ENCODE data around the gene POGLUT3.

POGLUT3 gene

GRCh38 chr11:108498046-108498815 is at the start of gene POGLUT3:
Gene POGLUT3, minus strand, starts transcription at chr11:108498384. Its CDS starts 18 bp downstream, at chr11:108498366.
- DNase-seq (ENCODE audit: low read depth): peak; percentile 21

GRCh38 chr11:108545909-108546501 is 47.8 kb upstream of the POGLUT3 start:
- DNase-seq (ENCODE audit: low read depth): no peak

DNA sequence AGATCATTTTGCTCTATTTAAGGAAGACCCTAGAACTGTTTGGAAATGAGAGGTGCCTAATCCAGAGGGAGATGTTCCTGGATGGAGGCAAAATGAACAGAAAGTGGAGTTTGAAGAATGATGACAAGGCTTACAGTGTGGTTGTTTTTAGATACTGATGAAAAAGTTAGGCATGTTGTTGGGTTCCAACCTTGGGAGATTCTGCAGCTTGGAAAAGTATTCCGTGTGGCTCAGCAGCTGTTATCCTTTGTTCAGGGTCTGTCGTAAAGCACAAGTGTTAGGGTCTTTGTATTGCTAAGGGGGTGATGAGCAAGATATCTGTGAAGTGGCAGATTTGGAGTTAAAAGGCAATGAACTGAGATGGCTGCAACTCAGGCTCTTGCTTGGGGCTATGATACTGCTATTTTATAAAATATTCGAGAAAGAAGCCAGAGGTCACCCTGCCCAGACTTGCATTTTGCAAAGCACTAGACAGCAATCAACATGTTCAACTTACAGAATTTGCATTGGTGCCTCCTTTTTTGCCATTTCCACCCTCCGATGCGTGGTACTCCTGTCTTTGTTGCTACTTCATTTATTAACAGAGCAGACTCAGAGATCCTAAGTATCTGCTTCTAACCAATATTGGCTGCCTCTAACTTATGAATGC is 45.3 kb upstream of the POGLUT3 start:
- DNase-seq (ENCODE audit: low read depth): no peak

GRCh38 chr11:108541531-108541930 is 43.3 kb upstream of the POGLUT3 start:
- DNase-seq (ENCODE audit: low read depth): no peak

DNA sequence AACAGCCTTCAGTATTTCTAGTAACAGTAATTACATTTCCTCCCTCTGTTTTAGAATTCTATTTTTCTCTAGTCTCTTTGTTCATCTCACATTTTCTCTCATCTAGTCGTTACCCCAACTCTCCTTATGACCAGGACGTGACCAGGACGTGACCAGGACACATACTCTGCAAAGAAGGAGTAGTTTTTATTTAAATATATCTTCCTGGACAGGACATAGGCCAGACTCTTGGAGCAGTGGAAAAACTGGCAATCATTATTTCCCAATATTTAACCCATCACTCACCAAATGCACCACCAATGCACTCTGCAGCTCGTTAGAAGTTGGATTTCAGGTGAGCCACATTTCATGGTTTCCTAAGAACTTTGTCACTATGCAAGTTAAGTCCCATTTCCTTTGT is 40.3 kb upstream of the POGLUT3 start:
- no peak for DNase-seq (ENCODE audit: low read depth)

DNA sequence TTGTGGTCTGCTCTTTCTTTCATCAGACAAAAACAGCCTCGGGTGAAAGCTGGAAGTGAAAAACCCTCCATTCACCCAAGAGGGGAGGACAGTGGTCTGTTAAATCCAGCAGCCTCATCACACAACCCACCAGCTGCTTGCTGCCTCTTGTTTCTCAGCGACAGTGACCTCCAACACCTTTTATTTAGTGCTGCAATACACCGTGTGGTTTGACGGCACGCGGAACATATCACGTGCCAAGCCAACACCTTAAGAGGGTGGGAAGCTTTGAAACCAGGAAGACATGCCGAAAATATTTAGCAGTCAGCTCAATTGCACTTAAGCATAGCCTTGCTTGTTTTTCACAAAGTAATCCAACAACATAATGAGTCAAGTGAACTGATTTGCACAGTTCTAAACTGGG is 39.8 kb upstream of the POGLUT3 start:
- no peak for DNase-seq (ENCODE audit: low read depth)

DNA sequence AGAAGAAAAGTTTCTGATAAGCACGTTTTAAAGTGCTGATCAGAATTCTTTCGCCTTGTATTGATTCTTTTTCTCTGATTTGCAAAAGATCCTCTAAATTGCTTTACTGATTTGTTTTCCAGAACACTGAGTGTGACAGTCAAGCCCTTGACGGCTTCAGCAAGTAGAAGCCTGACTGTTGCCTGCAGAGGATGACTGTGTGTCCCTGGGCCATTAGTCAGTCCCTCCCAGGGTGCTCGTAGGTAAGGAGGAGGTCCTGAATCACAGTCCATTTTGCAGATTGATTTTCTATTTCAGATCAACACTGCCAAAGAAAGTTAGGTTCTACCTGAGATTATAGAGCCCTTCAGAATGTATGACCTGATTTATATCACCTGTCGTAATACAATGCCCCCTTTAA is 38.6 kb upstream of the POGLUT3 start:
- DNase-seq (ENCODE audit: low read depth): no peak

- DNase-seq (ENCODE audit: low read depth): no peak
These were observed 37.3 kb upstream of the POGLUT3 start for GRCh38 chr11:108535384-108535955.

- no peak for DNase-seq (ENCODE audit: low read depth)
These were observed 36.2 kb upstream of the POGLUT3 start for GRCh38 chr11:108534274-108534882.

- DNase-seq (ENCODE audit: low read depth): no peak
These were observed 32.2 kb upstream of the POGLUT3 start for GRCh38 chr11:108530426-108530825.

GRCh38 chr11:108527382-108527781 is 29.2 kb upstream of the POGLUT3 start:
- DNase-seq (ENCODE audit: low read depth): no peak

DNA sequence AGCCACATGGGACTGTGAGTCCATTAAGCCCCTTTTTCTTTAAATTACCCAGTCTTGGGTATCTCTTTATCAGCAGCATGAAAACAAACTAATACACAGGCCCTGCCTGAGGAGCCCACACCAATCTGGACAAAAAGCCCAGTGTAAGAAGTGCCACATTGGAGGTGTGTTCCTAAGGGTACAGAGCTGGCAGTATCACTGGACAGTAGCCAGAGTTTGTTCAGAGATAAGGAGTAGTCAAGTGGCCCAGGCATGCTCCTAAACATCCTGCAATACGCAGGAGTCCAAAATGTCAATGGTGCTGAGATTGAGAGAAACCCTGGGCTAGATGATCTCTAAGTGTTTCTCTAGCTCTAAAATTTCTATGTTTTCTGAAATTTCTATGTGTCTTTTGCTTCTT is 27.0 kb upstream of the POGLUT3 start:
- no peak for DNase-seq (ENCODE audit: low read depth)

DNA sequence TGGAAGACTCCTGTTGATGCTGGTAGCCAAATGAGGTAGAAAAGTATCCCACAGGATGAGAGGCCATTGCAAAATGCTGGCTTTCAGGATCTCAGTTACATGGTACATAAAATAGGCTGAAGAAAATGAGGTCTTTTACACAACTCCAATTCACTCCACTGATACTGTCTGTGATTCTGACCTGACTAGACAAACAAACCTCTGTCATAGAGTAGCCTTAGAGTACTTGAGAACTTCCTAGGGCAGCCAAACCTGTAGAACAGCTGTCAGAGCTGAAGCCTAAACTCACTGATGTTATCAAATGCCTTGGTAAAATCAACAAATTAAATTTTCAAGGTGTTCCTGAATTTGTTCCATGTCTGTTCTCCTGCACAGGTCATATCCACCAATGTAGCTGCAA is 26.2 kb upstream of the POGLUT3 start:
- DNase-seq (ENCODE audit: low read depth): no peak

DNA sequence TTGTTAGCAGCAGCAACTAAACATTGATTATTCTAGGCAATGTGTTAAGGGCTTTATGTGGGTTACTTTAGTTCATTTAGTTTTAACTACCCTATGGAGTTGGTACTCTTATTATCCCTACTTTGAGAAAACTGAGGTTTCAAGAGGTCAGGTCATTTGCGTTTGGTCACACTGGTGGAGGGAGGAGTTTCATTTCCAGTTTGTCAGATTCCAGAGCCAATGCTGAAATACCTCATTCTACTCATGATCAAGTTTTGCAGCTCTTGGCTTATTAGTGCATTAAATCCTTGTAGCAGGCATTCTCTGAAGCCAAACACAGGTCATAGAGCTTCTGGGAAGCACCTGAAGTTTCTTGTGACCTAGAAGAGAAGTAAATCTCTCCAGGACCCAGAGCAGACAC is 24.1 kb upstream of the POGLUT3 start:
- no peak for DNase-seq (ENCODE audit: low read depth)

GRCh38 chr11:108518581-108518980 is 20.4 kb upstream of the POGLUT3 start:
- DNase-seq (ENCODE audit: low read depth): no peak

DNA sequence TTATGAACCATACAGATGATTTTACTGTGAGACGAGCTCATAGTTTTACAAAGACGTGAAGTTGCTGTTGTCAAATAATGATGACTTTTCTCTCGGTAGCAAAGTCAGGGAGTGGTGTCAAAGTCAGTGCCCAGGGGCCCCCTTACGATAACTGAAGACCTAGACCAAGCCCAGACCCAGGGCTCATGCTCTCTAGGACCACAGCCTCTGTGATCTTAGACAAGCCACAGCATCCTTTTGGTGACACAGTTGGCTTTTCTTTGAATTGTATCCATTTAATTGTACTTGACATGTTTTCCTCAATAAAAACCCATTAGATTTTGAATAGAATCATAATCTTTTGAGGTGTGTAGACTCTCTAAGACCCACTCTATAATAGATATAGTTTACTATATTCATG is 17.9 kb upstream of the POGLUT3 start:
- no peak for DNase-seq (ENCODE audit: low read depth)

GRCh38 chr11:108512708-108513107 is 14.5 kb upstream of the POGLUT3 start:
- DNase-seq (ENCODE audit: low read depth): no peak

DNA sequence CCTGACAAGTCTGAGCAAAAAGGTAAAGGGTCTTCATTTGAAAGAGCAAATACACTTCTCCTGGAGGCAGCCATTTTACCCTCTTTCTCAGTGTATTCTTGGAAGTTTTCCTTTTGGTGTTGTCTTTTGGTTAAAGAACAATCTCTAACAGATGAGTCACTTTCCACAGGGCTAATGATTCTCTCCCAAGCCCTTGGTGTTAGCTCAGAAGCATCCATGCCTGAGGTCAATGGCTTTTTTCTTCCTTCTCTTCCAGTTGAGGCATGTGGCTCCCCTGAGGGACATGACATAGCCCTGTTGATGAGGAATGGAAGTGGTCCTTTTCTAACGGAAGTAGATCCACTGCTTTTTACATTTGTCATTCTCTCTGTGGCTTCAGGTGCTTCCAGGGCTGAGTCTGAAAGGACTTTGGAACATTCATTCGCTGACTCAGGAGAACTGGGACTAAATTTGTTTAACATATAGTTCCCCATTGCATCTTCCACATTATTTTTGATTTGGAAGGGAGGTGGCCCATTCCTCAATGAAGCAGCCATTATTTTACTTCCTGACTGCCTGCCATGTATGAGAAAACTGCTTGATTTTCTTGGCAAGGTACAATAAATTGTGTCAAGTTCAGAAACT is 13.8 kb upstream of the POGLUT3 start:
- no peak for DNase-seq (ENCODE audit: low read depth)

DNA sequence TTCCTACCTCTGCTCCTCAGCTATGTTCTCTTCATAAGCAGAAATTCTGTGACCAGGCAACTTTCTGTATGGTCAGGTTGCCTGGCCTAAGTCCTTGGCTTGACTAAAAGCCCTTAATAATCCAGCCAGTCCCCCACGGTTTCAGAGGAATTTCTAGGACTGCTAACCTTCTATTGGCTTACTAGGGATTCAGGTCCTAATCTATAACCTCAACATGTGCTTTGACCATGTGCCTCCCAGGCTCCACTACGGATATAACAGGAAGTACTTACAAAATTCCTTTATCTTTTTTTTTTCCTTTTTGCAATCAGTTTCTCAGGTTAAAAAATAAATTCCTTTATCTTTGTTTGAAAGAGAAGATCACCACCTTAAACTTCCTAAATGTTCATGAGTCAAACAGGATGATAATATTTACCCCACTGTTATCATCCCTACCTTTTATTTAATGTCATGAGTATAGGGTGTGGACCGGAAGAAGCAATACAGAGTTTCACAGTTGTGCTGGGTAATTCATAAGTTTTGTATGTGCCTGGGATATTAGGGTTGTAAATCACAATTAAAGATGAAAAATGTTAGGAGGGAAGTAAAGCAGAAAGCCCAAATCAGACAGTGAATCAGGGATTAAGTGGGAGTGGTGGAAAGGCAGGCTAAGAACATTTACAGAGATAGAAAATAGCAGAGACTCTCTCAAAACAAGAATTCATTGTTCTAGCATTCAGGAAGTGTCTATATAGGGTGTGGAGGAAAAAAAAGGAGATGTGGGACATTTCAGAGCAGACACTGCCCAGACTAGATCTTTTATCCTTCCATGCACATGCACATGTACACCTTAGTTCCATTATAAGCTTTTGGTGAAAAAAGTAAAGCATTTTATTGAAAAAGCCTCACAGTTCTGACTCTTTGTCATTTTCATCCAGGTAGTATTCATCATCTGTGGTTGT is 10.7 kb upstream of the POGLUT3 start:
- no peak for DNase-seq (ENCODE audit: low read depth)

- no peak for DNase-seq (ENCODE audit: low read depth)
These were observed 3.2 kb upstream of the POGLUT3 start for GRCh38 chr11:108501396-108501795.

DNA sequence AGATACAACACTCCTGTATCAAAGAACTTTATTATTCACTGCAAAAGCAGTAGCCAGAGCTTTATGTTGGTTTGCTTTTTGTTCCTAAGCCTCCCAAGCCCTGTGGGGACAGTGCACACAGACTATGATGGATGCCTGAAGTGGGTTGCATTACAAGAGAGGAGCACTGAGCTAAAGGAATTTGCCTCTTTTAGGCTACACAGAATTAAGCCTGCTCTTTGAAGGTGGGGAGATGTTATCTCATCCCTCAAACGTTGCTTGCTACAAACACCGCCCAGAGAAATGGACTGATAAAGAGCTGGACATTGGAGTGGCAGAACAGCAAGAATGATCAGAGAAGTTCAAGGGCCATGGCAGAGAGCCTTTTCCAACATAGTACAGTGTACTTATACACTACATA is 2.5 kb upstream of the POGLUT3 start:
- DNase-seq (ENCODE audit: low read depth): no peak
